Mesothelial cell of epicardium (in vitro differentiated cells): ENCODE measurements around the gene TMPRSS6. TPM values are rescaled to one million over a fixed set of nuclear protein-coding genes. Genes with fewer than 3 reads are reported as not detected.

ENCODE experiments used
- DNase-seq, 2 experiments: peaks; one replicate each; pipeline ENCODE4 v3.0.0; 2021; ENCODE audit warnings: low spot score in 2 of 2; ENCODE audit not compliant: unreplicated experiment in 2 of 2
- H3K27ac Mint-ChIP-seq: 2 replicates; pipeline ENCODE4 v1.8.0; 2021; ENCODE audit warnings: mixed read lengths
- H3K27me3 Mint-ChIP-seq: 2 replicates; pipeline ENCODE4 v1.8.0; 2021; ENCODE audit warnings: low read depth, mixed read lengths
- H3K36me3 Mint-ChIP-seq: 2 replicates; pipeline ENCODE4 v1.8.0; 2021; ENCODE audit warnings: mixed read lengths
- H3K4me1 Mint-ChIP-seq: 2 replicates; pipeline ENCODE4 v1.8.0; 2021; ENCODE audit warnings: mixed read lengths
- H3K4me3 Mint-ChIP-seq: 2 replicates; pipeline ENCODE4 v1.8.0; 2021; ENCODE audit warnings: mild to moderate bottlenecking, moderate library complexity, mixed read lengths
- H3K9me3 Mint-ChIP-seq: 2 replicates; pipeline ENCODE4 v1.8.0; 2021; ENCODE audit warnings: mixed read lengths
- total RNA-seq: library from RNA; stranded (reverse); gene quantifications from 3 replicates; pipeline ENCODE4 v1.2.1, GENCODE V29; 2021
- TF ChIP-seq, protein P1 (sequence below): fragments of 200-600 bp; sonication (generic); IDR thresholded peaks from one replicate; pipeline ENCODE4 v1.5.0; 2021; ENCODE audit warnings: antibody characterized with exemption; ENCODE audit not compliant: unreplicated experiment

Gene TMPRSS6
- total RNA-seq, 1 donor from 2014 or later: not detected

DNA sequence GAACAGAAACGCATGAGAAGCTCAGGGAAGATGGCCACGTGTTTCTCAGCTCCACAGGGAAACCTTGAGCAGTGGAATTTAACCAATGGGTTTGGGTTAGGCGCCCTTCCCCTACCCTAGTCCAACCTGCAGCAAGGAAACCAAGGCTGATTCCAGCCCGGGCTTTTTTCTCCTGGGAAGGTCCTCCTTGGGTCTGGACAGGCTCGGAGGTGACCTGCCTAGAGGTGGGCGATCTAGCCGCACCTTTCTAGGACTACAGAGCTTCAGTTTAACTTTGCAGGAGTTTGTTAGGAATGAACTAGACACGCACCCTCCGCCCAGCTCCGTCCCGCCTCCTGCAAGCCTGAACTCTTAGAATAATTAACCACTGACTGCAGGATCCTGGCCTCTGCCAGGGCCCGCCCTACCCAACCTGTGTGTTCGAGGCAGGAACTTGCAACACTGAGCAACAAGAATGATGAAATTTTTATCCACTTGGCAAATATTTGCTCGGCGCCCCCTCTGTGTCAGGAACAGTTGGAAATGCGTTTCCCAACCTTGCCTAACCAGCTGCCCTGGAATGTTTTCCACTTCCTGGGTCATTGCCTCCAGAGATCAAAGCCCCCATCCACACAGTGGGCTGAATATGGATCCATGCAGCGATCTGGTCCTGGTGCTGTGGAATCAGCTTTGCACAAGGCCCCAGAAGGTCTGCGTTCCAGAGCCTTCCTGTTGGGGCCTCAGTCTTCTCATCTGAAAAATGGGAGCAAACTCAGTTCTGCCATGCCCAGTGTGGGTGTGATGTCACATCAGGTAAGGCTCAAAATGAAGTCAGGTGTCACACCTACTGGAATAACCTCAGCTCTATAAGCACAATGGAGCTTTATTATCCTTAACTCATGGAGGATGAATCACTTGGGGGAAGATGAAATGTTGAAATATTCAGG is 76.7 kb downstream of the TMPRSS6 start:
- H3K36me3 Mint-ChIP-seq: peaks cover 2% of the 10 kb centered on the region
- H3K9me3 Mint-ChIP-seq: no peaks in the 10 kb centered on the region

DNA sequence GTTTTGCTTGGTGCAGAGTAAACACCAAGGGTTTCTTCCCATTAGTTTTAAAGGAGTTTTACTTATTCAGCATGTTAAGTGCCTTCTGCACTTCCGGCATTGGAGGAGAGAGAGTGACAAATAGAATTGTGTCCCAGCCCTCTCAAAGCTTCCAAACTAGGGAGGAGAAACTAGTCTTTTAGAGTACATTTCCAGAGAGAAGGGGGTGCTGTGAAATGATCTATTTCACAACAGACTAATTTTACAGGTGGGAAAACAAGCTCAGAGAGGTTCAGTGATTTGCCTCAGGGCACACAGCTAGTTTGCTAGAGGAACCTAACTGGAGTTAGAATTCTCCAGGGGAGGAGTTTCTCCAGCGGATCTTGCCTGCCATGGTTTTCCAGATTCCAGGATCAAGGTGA is 77.4 kb downstream of the TMPRSS6 start:
- H3K36me3 Mint-ChIP-seq: peaks cover 5% of the 10 kb centered on the region

More for the DNA sequence above, 76.7 kb downstream of the TMPRSS6 start:
- Mint-ChIP-seq H3K27me3 (peaks cover 3% of the 10 kb centered on the region), H3K4me1 (peaks cover 19% of the 10 kb centered on the region), H3K4me3 (no peak overlapping the region), H3K27ac (peak overlapping the region; percentile 43)
- TF ChIP-seq, protein P1, sequence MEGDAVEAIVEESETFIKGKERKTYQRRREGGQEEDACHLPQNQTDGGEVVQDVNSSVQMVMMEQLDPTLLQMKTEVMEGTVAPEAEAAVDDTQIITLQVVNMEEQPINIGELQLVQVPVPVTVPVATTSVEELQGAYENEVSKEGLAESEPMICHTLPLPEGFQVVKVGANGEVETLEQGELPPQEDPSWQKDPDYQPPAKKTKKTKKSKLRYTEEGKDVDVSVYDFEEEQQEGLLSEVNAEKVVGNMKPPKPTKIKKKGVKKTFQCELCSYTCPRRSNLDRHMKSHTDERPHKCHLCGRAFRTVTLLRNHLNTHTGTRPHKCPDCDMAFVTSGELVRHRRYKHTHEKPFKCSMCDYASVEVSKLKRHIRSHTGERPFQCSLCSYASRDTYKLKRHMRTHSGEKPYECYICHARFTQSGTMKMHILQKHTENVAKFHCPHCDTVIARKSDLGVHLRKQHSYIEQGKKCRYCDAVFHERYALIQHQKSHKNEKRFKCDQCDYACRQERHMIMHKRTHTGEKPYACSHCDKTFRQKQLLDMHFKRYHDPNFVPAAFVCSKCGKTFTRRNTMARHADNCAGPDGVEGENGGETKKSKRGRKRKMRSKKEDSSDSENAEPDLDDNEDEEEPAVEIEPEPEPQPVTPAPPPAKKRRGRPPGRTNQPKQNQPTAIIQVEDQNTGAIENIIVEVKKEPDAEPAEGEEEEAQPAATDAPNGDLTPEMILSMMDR: no peak
- no peak for DNase-seq

DNA sequence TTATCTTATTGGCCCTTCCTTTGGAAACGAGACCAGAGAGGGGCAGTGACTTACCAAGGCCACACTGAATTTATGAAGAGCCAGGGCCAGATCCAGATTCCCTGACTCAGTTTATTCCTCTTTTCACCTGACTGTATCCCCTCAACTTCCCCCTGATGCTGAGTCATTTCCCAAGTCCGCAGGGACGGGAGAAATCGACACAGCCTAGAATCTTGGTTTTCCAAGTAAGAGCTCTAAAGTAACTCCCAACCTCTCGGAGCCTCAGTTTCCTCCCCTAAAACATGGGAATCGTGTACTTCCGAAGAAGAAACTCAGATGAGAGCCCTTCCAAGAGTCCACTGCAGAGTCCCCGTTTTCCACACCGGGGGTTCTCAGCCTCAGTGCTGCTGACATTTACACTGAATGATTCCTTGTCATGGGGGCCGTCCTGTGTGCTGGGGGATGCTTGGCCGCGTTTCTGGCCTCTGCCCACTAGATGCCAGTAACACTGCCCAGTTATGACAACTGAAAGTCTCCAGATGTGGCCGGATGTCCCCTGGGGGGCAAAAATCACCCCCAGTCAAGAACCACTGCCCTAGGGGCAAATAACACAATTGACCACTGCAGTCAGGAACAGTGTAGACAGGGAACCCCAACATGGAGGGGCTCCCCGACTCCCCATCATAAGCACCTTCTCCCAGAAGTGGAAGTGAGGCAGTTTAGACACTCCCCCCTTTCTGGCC is 78.8 kb downstream of the TMPRSS6 start:
- peaks cover 8% of the 10 kb centered on the region for H3K36me3 Mint-ChIP-seq
- H3K4me1 Mint-ChIP-seq: peaks cover 19% of the 10 kb centered on the region
- no peaks in the 10 kb centered on the region for H3K27me3 Mint-ChIP-seq
- H3K27ac Mint-ChIP-seq: no peak overlapping the region
- TF ChIP-seq, protein P1: no peak
- no peak overlapping the region for H3K4me3 Mint-ChIP-seq
- DNase-seq: no peak
- no peaks in the 10 kb centered on the region for H3K9me3 Mint-ChIP-seq

More for the DNA sequence above, 77.4 kb downstream of the TMPRSS6 start:
- peaks cover 19% of the 10 kb centered on the region for H3K4me1 Mint-ChIP-seq
- TF ChIP-seq, protein P1: no peak
- no peak overlapping the region for H3K4me3 Mint-ChIP-seq
- no peaks in the 10 kb centered on the region for H3K9me3 Mint-ChIP-seq
- DNase-seq: no peak
- H3K27ac Mint-ChIP-seq: peak overlapping the region; percentile 26
- H3K27me3 Mint-ChIP-seq: no peaks in the 10 kb centered on the region

DNA sequence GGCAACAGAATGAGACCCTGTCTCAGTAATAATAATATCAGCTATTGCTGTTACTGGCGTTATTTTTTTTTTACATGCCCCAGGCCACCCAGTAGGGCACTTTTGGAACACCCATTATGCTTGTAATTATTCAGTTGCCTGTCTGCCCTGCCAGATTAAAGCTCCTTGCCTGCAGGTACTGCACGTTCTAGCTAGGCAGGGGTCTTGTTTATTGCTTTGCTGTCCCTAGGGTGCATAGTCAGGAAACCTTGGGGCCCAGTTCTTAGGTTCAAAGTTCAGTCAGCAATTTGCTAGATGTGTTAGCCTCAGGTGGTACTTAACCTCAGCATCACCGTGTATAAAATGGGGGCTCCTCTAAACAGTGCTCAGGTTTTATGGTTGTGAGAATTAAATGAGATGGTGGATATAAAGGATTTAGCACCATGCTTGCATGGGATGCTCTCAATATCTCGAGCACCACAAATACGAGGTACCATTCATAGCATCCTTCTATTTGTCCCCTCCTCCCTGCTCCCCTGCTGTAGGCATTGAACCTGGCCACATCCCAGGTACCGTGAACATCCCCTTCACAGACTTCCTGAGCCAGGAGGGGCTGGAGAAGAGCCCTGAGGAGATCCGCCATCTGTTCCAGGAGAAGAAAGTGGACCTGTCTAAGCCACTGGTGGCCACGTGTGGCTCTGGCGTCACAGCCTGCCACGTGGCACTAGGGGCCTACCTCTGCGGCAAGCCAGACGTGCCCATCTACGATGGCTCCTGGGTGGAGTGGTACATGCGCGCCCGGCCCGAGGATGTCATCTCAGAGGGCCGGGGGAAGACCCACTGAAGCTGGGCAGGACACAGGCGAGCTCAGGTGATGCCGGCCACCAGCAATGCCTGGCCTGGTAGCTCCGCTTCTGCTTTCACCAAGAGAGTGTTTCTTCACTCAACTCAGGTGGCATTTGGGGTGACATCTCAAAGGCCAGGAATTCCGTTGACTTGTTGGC is 80.5 kb downstream of the TMPRSS6 start:
- no peak overlapping the region for H3K4me3 Mint-ChIP-seq
- TF ChIP-seq, protein P1: no peak
- H3K36me3 Mint-ChIP-seq: peaks cover 18% of the 10 kb centered on the region
- H3K27me3 Mint-ChIP-seq: no peaks in the 10 kb centered on the region
- peaks cover 19% of the 10 kb centered on the region for H3K4me1 Mint-ChIP-seq
- H3K27ac Mint-ChIP-seq: no peak overlapping the region
- DNase-seq: no peak
- H3K9me3 Mint-ChIP-seq: no peaks in the 10 kb centered on the region

DNA sequence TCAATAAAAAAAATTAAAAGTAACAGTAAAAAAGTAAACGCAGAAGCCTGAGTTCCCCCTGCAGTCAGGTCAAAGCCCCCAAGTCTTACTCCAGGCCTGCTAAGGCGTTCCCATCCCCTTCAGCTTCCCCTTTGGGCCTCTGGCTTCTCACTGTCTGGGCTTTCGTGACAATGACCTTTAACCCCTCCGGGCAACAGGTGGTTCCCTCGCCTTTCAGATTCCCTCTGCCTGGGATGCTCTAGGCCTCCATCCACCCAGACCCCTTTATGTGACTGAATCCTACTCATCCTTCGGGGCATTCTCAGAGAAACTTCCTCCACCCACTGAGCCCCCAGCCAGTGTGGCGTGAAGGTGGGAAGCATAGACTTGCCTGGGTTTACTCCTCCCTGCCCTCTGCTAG is 82.0 kb downstream of the TMPRSS6 start:
- no peak overlapping the region for H3K27ac Mint-ChIP-seq
- peaks cover 21% of the 10 kb centered on the region for H3K36me3 Mint-ChIP-seq
- peaks cover 10% of the 10 kb centered on the region for H3K4me1 Mint-ChIP-seq
- H3K4me3 Mint-ChIP-seq: no peak overlapping the region
- no peaks in the 10 kb centered on the region for H3K27me3 Mint-ChIP-seq
- no peak for DNase-seq
- H3K9me3 Mint-ChIP-seq: no peaks in the 10 kb centered on the region
- TF ChIP-seq, protein P1: no peak
